Skeletal muscle tissue (tissue), 4 donors: ENCODE data around the gene FAM83E. TPM values are rescaled to one million over a fixed set of nuclear protein-coding genes. Genes with fewer than 3 reads are reported as not detected.
A peak's percentile ranks its signal among the peaks of the same experiment; 100 is the strongest.

Source experiments
- H3K27ac ChIP-seq: one replicate; pipeline ENCODE4 v1.7.0; 2013; ENCODE audit warnings: mild to moderate bottlenecking, low read depth, low read length, inconsistent platforms
- H3K27me3 ChIP-seq, 3 donors: one replicate each; pipeline ENCODE4 v1.7.0; 2013; ENCODE audit warnings: low read length in 3 of 3; ENCODE audit not compliant: control insufficient read depth in 3 of 3, insufficient read depth in 3 of 3
- H3K36me3 ChIP-seq, 3 donors: one replicate each; pipeline ENCODE4 v1.7.0; 2013; ENCODE audit warnings: low read length in 3 of 3; ENCODE audit not compliant: control insufficient read depth in 3 of 3, insufficient read depth in 3 of 3
- H3K4me1 ChIP-seq, 3 donors: one replicate each; pipeline ENCODE4 v1.7.0; 2013; ENCODE audit warnings: low read length in 3 of 3, mild to moderate bottlenecking in 3 of 3; ENCODE audit not compliant: control insufficient read depth in 3 of 3, insufficient read depth in 3 of 3
- H3K4me3 ChIP-seq, 3 donors: one replicate each; pipeline ENCODE4 v1.7.0; 2013; ENCODE audit warnings: low read length in 3 of 3
- H3K9ac ChIP-seq, 3 donors: one replicate each; pipeline ENCODE4 v1.7.0; 2013; ENCODE audit warnings: low read length in 3 of 3, mild to moderate bottlenecking in 3 of 3, moderate library complexity in 2 of 3, low read depth in 1 of 3
- H3K9me3 ChIP-seq, 3 donors: one replicate each; pipeline ENCODE4 v1.7.0; 2013; ENCODE audit warnings: low read length in 3 of 3; ENCODE audit not compliant: control insufficient read depth in 3 of 3
- total RNA-seq: library from RNA; depleted of rRNA; stranded (reverse); fragments of >200 nt; gene quantifications from one replicate; pipeline ENCODE4 v1.2.3, GENCODE V29; 2014
- donor health status: Osteomylitis.

FAM83E gene
- total RNA-seq, 1 donor from 2014 or later = 1.6 TPM

- H3K27ac ChIP-seq = no peak overlapping the region
- H3K4me3 ChIP-seq = no peak overlapping the region
- H3K27me3 ChIP-seq = no peaks in the 10 kb centered on the region
- H3K9ac ChIP-seq = no peak overlapping the region
- H3K9me3 ChIP-seq = no peaks in the 10 kb centered on the region
- no peaks in the 10 kb centered on the region for H3K36me3 ChIP-seq
- H3K4me1 ChIP-seq = peaks cover 20 to 28% (median 26%) of the 10 kb centered on the region in 3 donors
These were observed 28.0 kb upstream of the FAM83E start for GRCh38 chr19:48642862-48643261.

GRCh38 chr19:48641850-48642249 lies 27.0 kb upstream of the FAM83E start:
- no peak overlapping the region for H3K4me3 ChIP-seq
- no peak overlapping the region for H3K9ac ChIP-seq
- no peaks in the 10 kb centered on the region for H3K36me3 ChIP-seq
- H3K27me3 ChIP-seq = no peaks in the 10 kb centered on the region
- peaks cover 20 to 30% (median 28%) of the 10 kb centered on the region in 3 donors for H3K4me1 ChIP-seq
- no peak overlapping the region for H3K27ac ChIP-seq
- H3K9me3 ChIP-seq = no peaks in the 10 kb centered on the region

GRCh38 chr19:48639483-48640375 lies 24.9 kb upstream of the FAM83E start:
- H3K4me1 ChIP-seq = peaks cover 11 to 21% (median 20%) of the 10 kb centered on the region in 3 donors
- no peak overlapping the region for H3K9ac ChIP-seq
- peaks cover 0 to 2% (median 0%) of the 10 kb centered on the region in 3 donors for H3K36me3 ChIP-seq
- H3K27ac ChIP-seq = no peak overlapping the region
- no peaks in the 10 kb centered on the region for H3K9me3 ChIP-seq
- H3K4me3 ChIP-seq = no peak overlapping the region
- no peaks in the 10 kb centered on the region for H3K27me3 ChIP-seq

- H3K27me3 ChIP-seq = no peaks in the 10 kb centered on the region
- H3K4me3 ChIP-seq = peak overlapping the region; percentile 52 to 90 (median 65)
- H3K36me3 ChIP-seq = peaks cover 0 to 2% (median 0%) of the 10 kb centered on the region in 3 donors
- peak overlapping the region; percentile 100 for H3K27ac ChIP-seq
- H3K4me1 ChIP-seq = peaks cover 18 to 27% (median 22%) of the 10 kb centered on the region in 3 donors
- no peaks in the 10 kb centered on the region for H3K9me3 ChIP-seq
- H3K9ac ChIP-seq = peak overlapping the region in 2 of 3 donors; percentile 52 to 99
These were observed 24.0 kb upstream of the FAM83E start for GRCh38 chr19:48638831-48639381.

GRCh38 chr19:48637948-48638830 lies 23.3 kb upstream of the FAM83E start:
- Histone ChIP-seq H3K4me1 (peaks cover 25 to 34% (median 29%) of the 10 kb centered on the region in 3 donors), H3K36me3 (peaks cover 2% of the 10 kb centered on the region in 3 donors), H3K4me3 (peak overlapping the region; percentile 78 to 90 (median 86)), H3K9ac (peak overlapping the region; percentile 87 to 99 (median 91)), H3K27me3 (no peaks in the 10 kb centered on the region), H3K27ac (peak overlapping the region; percentile 100), H3K9me3 (no peaks in the 10 kb centered on the region)

GRCh38 chr19:48637449-48637947 lies 22.6 kb upstream of the FAM83E start:
- peaks cover 32 to 41% (median 36%) of the 10 kb centered on the region in 3 donors for H3K4me1 ChIP-seq

GRCh38 chr19:48636859-48637448 lies 22.1 kb upstream of the FAM83E start, which contains the start of gene DBP:
Gene DBP, minus strand, starts transcription at chr19:48637379. Its CDS starts 385 bp downstream, at chr19:48636994.
- Histone ChIP-seq H3K4me1 (peaks cover 35 to 46% (median 41%) of the 10 kb centered on the region in 3 donors), H3K27ac (peak within 1 kb of the TSS; percentile 100), H3K9ac (peak within 1 kb of the TSS; percentile 87 to 99 (median 94)), H3K4me3 (peak within 1 kb of the TSS; percentile 90 to 97 (median 93)), H3K36me3 (peaks cover 7 to 11% (median 9%) of the 10 kb centered on the region in 3 donors), H3K27me3 (no peaks in the 10 kb centered on the region), H3K9me3 (no peaks in the 10 kb centered on the region)

More at GRCh38 chr19:48637449-48637947, 22.6 kb upstream of the FAM83E start:
- H3K27me3 ChIP-seq = no peaks in the 10 kb centered on the region
- peak overlapping the region; percentile 100 for H3K27ac ChIP-seq
- peaks cover 7 to 9% (median 9%) of the 10 kb centered on the region in 3 donors for H3K36me3 ChIP-seq
- H3K4me3 ChIP-seq = peak overlapping the region; percentile 90 to 97 (median 93)
- no peaks in the 10 kb centered on the region for H3K9me3 ChIP-seq
- peak overlapping the region; percentile 87 to 99 (median 94) for H3K9ac ChIP-seq

GRCh38 chr19:48635966-48636858 lies 21.3 kb upstream of the FAM83E start:
- Histone ChIP-seq H3K27me3 (no peaks in the 10 kb centered on the region), H3K27ac (peak overlapping the region; percentile 100), H3K36me3 (peaks cover 9 to 17% (median 16%) of the 10 kb centered on the region in 3 donors), H3K4me1 (peaks cover 39 to 49% (median 48%) of the 10 kb centered on the region in 3 donors), H3K4me3 (peak overlapping the region; percentile 90 to 97 (median 93)), H3K9ac (peak overlapping the region; percentile 84 to 99 (median 94)), H3K9me3 (no peaks in the 10 kb centered on the region)
